GM19239 (cell line): ENCODE data around the gene RPS6KA1.
A peak's percentile ranks its signal among the peaks of the same experiment; 100 is the strongest.
"Not testable (repeated sequence)": the region's sequence is repeated elsewhere in the genome, so short reads cannot be mapped to it uniquely, and the experiment has no call there.

Experiments
- DNase-seq: peaks from one replicate; pipeline ENCODE4 v3.0.0; 2011; ENCODE audit warnings: low spot score; ENCODE audit not compliant: insufficient read length
- FAIRE-seq: peaks from 2 replicates; lab custom pipeline; 2011; peaks lifted over from hg19 to GRCh38; lab: Jason Lieb, UNC

Gene RPS6KA1

GRCh38 chr1:26529655-26530409, at the start of gene RPS6KA1:
TSS of gene RPS6KA1 (plus strand) at chr1:26529761. CDS start at chr1:26529921, 160 bp downstream.
- FAIRE-seq, result no peak
- DNase-seq, result peak; percentile 94

DNA sequence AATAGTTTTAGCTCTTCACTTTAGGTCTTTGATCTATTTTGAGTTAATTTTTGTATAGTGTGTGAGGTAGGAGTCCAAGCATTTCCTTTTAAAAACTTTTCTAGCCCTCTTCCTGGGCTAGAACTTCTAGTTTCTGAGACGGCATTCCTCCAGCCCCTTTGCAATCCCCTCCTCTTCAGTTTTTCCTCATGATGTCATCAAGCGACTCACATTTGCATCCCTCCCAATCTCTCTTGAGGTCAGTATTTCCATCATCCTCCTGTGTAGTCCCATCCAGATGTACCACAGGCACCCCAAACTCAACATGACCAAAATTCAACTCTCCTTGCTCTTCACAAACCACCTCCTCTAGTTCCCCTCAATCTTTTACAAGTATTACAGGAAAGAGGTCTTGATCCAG, 46.6 kb upstream of the RPS6KA1 start:
- FAIRE-seq, result no peak
- no peak for DNase-seq

DNA sequence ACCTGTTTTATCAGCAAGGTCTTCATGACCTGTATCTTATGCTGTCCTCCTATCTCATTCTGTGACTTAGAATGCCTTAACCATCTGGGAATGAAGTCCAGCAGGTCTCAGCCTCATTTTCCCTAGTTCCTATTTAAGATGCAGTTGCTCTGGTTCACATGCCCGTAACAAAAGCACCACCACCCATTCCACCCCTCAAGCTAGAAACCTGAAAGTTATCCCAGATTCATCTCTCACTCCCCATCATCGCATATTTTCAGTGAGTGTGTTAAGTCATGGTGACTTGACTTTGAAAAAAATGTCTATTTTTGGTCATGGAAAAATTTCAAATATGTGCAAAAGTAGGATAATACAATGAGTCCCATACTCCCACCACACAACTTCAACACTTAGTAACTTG, 45.6 kb upstream of the RPS6KA1 start:
- DNase-seq, result no peak

GRCh38 chr1:26490155-26490554, 39.4 kb upstream of the RPS6KA1 start:
- FAIRE-seq (no peak), DNase-seq (no peak)

More for the DNA sequence above, 45.6 kb upstream of the RPS6KA1 start:
- FAIRE-seq, result no peak

GRCh38 chr1:26493267-26493666, 36.3 kb upstream of the RPS6KA1 start:
- no peak for DNase-seq
- FAIRE-seq, result peak; percentile 89

DNA sequence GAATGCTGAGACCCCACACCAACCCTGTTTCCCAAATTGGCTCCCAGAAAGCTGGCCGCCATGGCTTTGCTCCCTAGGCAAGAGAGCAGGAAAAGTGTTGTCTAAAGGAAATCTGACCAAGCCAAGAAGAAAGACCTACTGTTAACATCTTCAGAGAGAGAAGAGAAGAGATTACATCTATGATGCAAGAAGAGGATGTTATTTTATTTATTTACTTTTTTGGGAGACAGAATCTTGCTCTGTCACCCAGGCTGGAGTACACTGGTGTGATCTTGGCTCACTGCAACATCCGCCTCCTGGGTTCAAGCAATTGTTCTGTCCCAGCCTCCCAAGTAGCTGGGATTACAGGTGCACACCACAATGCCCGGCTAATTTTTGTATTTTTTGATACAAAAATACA, 35.6 kb upstream of the RPS6KA1 start:
- peak; percentile 53 for FAIRE-seq
- no peak for DNase-seq

DNA sequence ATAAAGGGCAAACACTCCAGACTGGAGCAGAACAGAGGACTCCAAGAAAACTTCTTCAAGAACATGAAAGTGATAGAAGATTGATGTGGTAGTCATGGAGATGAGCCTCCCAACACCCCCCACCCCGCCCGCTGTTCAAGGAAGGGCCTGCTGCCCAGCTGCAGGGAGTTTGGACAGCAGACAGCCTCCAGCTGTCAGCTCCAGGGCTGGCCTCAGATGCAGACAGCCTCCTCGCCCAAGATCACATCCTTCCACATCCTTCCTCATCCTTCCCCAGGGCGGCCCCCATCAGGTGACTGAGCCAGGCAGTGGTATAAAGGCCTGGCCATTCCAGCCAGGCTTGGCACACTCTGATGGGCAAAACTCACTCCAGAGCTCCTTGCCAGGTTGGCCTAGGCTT, 32.7 kb upstream of the RPS6KA1 start:
- DNase-seq (no peak), FAIRE-seq (no peak)

DNA sequence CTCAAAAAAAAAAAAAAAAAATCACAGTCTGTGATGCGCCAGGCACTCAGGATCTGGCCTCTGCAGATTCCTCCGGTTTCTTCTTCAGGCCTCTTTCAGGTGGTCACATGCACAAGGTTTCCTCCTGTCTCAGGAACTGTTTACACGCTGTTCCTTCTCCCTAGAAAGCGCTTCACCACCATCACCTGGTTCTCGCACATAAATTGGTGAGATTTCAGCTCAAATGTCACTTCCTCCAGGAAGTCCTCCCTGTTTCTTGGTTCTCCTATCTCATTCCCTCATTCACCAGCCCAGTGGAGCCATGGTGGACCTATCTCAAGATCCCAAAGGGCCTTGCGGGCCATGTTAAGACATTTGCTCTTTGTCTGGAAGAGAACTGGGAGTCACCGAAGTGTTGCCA, 30.7 kb upstream of the RPS6KA1 start:
- no peak for FAIRE-seq
- DNase-seq, result no peak

DNA sequence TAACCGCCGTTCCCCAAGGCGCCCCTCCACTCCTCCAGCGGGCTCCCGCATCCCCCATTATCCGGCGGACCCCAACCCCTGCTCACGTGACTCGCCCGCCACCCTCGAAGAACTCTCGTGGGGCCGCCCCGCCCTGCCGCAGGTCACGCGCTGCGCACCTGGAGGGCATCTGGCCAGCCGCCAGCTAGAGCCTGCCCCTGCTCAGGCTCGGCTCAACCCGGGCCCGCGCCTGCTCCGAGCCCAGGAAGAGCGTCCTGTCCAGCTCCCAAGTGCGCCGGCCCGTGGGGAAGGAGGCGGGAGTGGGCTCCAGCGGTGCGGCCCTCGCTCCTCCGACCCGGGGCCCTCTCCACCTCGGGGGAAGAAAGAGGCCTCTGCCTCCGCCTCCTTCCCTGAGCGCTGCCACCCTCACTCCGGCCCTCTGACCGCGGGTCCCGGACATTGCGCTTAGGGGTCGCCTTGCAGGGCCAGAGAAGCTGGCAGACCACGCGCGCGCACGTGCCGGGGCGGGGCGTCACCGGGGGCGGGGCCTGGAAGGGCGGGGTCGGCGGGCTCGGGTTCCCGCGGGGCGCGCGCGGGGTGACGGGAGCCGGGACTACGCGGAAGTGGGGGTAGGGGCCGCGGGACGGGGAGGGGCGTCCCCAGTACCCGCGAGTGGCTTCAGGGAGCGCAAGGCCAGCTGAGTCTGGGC, 28.9 kb upstream of the RPS6KA1 start:
- no peak for FAIRE-seq
- peak; percentile 88 for DNase-seq

- not testable (repeated sequence) for DNase-seq, FAIRE-seq
Measured at GRCh38 chr1:26510711-26511110, 18.9 kb upstream of the RPS6KA1 start.

DNA sequence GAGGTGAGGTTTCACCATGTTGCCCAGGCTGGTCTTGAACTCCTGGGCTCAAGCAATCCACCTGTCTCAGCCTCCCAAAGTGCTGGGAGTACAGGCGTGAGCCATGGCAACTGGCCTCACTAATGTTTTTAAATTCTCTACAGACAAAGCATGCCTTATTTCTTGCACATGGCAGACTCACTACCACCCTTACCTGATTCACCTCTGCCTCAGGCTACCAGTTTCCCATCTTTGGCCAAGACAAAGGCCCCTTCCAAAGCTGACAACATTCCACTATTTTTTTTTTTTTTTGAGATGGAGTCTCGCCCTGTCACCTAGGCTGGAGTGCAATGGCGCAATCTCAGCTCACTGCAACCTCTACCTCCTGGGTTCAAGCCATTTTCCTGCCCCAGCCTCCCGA, 13.7 kb upstream of the RPS6KA1 start:
- FAIRE-seq, result not testable (repeated sequence)

DNA sequence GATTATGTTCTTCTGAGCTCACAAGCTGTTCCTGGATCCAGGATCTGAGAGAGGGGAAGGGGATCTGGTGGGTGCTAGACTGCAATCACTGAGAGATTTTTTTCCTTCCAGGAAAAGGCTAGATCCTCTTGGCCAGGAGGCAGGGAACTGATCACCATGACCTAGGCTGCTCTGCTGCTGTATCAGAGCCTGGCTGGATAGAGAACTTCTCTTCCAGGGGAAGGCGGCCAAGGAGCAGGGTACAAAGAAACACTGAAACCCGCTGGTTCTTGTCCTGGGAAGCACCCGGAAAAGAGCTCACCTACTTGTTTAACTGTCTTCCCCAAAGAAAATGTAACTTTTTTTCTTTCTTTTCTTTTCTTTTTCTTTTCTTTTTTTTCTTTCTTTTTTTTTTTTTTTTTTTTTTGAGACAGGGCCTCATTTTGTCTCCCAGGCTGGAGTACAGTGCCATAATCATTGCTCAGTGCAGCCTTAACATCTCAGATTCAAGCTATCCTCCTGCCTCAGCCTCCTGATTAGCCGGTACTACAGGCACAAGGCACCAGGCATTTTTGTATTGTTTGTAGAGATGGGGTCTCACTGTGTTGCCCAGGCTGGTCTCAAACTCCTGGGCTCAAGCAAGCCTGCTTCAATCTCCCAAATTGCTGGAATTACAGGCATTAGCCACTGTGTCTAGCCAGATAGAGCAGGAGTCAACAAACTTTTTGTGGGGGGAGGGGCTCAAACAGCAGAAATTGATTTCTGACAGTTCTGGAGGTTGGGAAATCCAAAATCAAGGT, 12.4 kb upstream of the RPS6KA1 start:
- DNase-seq (no peak), FAIRE-seq (no peak)

More for the DNA sequence above, 13.7 kb upstream of the RPS6KA1 start:
- not testable (repeated sequence) for DNase-seq

DNA sequence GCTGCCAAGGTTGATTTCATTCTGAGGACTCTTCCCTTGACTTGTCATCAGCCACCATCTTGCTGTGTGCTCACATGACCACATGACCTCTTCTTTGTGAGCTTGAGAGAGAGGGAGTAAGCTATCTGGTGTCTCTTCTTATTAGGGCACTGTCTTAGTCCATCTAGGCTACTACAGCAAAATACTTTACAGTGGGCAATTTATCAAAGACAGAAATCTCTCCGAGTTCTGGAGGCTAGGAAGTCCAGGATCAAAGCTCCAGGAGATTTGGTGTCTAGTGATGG, 11.9 kb upstream of the RPS6KA1 start:
- no peak for FAIRE-seq
- DNase-seq, result no peak

- DNase-seq, result no peak
- no peak for FAIRE-seq
Measured at GRCh38 chr1:26518355-26518754, 11.2 kb upstream of the RPS6KA1 start.

DNA sequence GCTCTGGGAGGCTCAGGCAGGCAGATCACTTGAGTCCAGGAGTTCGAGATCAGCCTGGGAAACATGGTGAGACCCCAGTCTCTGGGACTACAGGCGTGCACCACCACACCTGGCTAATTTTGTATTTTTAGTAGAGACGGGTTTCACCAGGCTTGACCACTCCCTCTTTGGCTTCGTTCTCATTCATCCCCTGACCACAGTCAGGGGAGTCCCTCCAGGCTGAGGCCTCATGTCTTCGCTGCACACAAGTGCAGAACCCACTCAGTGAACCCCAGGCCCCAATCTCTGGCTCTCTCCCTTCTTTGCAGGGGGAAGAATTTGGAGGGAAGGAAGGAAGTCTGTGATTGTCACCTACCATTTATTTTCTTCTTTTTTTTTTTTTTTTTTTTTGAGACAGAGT, 9.2 kb upstream of the RPS6KA1 start:
- FAIRE-seq, result no peak
- no peak for DNase-seq

DNA sequence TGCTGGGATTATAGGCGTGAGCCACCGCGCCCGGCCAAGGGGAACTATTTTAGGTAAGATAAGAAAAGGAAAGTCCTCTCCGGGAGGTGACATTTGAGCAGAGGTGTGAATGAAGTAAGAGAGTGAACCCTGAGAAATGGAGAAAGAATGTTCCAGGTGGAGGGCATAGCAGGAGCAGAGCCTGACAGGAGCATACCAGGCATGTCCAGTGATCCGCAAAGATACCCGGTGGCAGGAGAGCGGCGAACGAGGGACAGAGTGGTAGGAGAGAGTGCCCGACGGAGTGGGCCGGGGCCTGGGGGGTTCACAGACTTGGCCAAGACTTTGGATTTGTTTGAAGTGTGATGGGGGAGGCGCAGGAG, 7.9 kb upstream of the RPS6KA1 start:
- DNase-seq, result no peak
- no peak for FAIRE-seq

DNA sequence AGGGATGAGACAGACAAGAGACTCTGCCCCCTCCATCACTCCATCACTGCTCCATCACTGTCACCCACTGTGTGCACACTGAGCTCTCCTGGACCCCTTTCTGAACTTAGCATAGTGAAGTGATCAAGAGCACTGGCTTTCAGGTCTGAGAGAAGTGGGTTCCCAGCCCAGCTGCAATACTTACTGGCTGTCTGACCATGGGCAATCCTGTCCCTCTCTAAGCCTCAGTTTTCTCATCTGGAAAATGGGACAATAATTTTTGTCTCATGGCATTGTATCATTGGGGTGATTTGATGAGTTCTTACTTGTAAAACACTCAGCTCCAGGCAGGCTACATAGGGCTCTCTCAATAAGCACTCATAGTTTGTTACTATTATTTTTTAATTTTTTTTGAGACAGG, 7.5 kb upstream of the RPS6KA1 start:
- no peak for FAIRE-seq
- DNase-seq, result no peak

DNA sequence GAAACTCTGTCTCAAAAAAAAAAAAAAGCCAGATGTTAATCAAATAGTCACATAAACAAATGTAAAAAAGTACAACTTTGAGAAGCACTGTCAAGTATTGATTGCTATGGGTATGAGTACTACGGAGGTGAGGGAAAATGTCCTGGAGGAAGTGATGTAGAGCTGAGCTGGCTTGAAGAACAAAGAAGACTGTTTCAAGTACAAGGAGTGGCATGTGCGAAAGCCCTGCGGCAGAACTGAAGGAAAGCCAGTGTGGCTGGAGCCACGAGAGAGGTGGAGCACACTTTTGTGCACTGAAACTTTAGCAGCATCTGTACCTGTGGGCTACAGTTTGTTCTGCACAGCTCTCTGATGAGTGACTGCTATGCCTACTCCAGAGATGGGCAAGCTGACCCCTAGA, 5.4 kb upstream of the RPS6KA1 start:
- DNase-seq (no peak), FAIRE-seq (no peak)

DNA sequence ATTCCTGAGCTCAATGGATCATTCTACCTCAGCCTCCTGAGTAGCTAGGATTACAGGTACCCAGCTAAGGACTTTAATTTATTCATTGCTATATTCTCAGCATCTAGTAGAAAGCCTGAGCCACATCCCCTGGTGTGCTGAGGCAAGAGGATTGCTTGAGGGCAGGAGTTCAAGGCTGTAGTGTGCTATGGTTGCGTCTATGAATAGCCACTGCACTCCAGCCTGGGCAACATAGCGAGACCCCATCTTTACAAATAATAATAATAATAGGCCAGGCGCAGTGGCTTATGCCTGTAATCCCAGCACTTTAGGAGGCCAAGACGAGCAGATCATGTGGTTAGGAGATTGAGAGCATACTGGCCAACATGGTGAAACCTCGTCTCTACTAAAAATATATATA, 3.3 kb upstream of the RPS6KA1 start:
- no peak for DNase-seq
- FAIRE-seq, result no peak

DNA sequence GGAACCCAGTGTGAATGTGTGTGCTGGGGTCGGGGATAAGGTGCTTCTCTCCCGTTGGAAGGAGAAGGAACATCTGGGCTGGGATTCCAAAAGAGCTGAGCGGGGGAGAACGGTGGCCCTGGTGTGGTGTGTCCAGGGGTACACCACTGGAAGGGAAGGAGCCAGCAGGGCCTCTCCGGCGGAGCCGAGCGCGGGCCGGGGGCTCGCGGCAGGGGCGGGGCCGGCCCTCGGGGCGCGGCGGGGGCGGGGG, 231 bp upstream of the RPS6KA1 start:
- FAIRE-seq (no peak), DNase-seq (no peak)

GRCh38 chr1:26530410-26530894, 891 bp downstream of the RPS6KA1 start:
- FAIRE-seq, result peak; percentile 68
- DNase-seq, result no peak
